CD4-positive, alpha-beta T cell (primary cell): ENCODE results near the gene GDI1. TPM values are rescaled to one million over a fixed set of nuclear protein-coding genes. Genes with fewer than 3 reads are reported as not detected.
A peak's percentile ranks its signal among the peaks of the same experiment; 100 is the strongest.

Experiments used
- ATAC-seq: fragments of 200-7000 bp; cut with Tn5 transposase; one replicate; pipeline ENCODE4 v1.10.0; 2022; ENCODE audit warnings: mild to moderate bottlenecking; ENCODE audit not compliant: poor library complexity
- CTCF ChIA-PET: fragments of 350-600 bp; sonication (Branson Sonifier 250); formaldehyde crosslinking; loops from one replicate; lab custom pipeline; 2021; ENCODE audit warnings: antibody characterized with exemption, inconsistent platforms; lab: Charles Lee
- POLR2A ChIA-PET: fragments of 350-600 bp; sonication (Branson Sonifier 250); formaldehyde crosslinking; loops from one replicate; lab custom pipeline; 2021; ENCODE audit warnings: antibody characterized with exemption, inconsistent platforms; lab: Charles Lee
- DNase-seq, 14 experiments: peaks; one replicate each; pipeline ENCODE4 v3.0.0-alpha.2; 2013 to 2020; ENCODE audit warnings: mixed read lengths in 2 of 14
- H3K27ac ChIP-seq, 2 donors: one replicate each; pipeline versions ENCODE4 v1.5.1 to v1.7.0; 2013; ENCODE audit warnings: low read length in 2 of 2, low read depth in 1 of 2, mild to moderate bottlenecking in 1 of 2
- H3K27me3 ChIP-seq, 2 experiments: 1 replicate in 1 of 2; 2 replicates in 1 of 2; pipeline versions ENCODE4 v1.6.1 to v1.7.0; 2013; ENCODE audit warnings: low read length in 2 of 2, control low read depth in 1 of 2, mild to moderate bottlenecking in 1 of 2, moderate library complexity in 1 of 2; ENCODE audit not compliant: insufficient read depth in 2 of 2, control insufficient read depth in 1 of 2
- H3K36me3 ChIP-seq: one replicate; pipeline ENCODE4 v1.6.1; 2013; ENCODE audit warnings: low read length, control low read depth; ENCODE audit not compliant: insufficient read depth
- H3K4me1 ChIP-seq: one replicate; pipeline ENCODE4 v1.6.1; 2013; ENCODE audit warnings: low read length, control low read depth; ENCODE audit not compliant: insufficient read depth
- H3K4me3 ChIP-seq: one replicate; pipeline ENCODE4 v1.5.1; 2013; ENCODE audit warnings: mild to moderate bottlenecking, low read length, moderate library complexity
- H3K9me3 ChIP-seq, 2 experiments: 1 replicate in 1 of 2; 2 replicates in 1 of 2; pipeline versions ENCODE4 v1.6.1 to v1.7.0; 2013; ENCODE audit warnings: low read length in 2 of 2, mild to moderate bottlenecking in 2 of 2, control low read depth in 1 of 2, moderate library complexity in 1 of 2; ENCODE audit not compliant: control insufficient read depth in 1 of 2, insufficient read depth in 1 of 2
- H3K27ac Mint-ChIP-seq: one replicate; pipeline ENCODE4 v1.8.0; 2020; ENCODE audit warnings: mixed read lengths
- H3K27me3 Mint-ChIP-seq: one replicate; pipeline ENCODE4 v1.8.0; 2021; ENCODE audit warnings: mixed read lengths
- H3K36me3 Mint-ChIP-seq: one replicate; pipeline ENCODE4 v1.8.0; 2021; ENCODE audit warnings: low read depth, mixed read lengths
- H3K4me1 Mint-ChIP-seq: one replicate; pipeline ENCODE4 v1.8.0; 2021; ENCODE audit warnings: low read depth, mixed read lengths
- H3K4me3 Mint-ChIP-seq: one replicate; pipeline ENCODE4 v1.8.0; 2020; ENCODE audit warnings: mild to moderate bottlenecking, mixed read lengths
- H3K9me3 Mint-ChIP-seq: one replicate; pipeline ENCODE4 v1.8.0; 2020; ENCODE audit warnings: mixed read lengths
- CTCF ChIP-seq: fragments of 200-600 bp; IDR thresholded peaks from one replicate; pipeline ENCODE4 v1.8.0; 2022; ENCODE audit warnings: antibody characterized with exemption, mild to moderate bottlenecking
- intact Hi-C, 2 experiments: fragments of 100-400 bp; cut with DNase I in 1 of 2; cut with micrococcal nuclease in 1 of 2; formaldehyde crosslinking; loops; one replicate each; pipeline versions ENCODE4 v1.15.1 to v1.9.0; 2023 to 2025; cut with DNase I, micrococcal nuclease
- total RNA-seq, 174 experiments: library from RNA in 2 of 174; stranded (reverse) in 2 of 174; gene quantifications; one replicate each; pipeline ENCODE4 v1.2.3 and lab custom pipeline; 2021 to 2026

Gene GDI1
- total RNA-seq, 2 experiments from 2014 or later = 144 to 145 TPM

- H3K4me1 ChIP-seq = peaks cover 72% of the 10 kb centered on the region
- Mint-ChIP-seq H3K27ac (peak overlapping the region; percentile 73), H3K4me1 (peaks cover 8% of the 10 kb centered on the region), H3K9me3 (no peaks in the 10 kb centered on the region), H3K4me3 (peak overlapping the region; percentile 58), H3K27me3 (no peaks in the 10 kb centered on the region), H3K36me3 (peaks cover 16% of the 10 kb centered on the region)
- H3K27me3 ChIP-seq = no peaks in the 10 kb centered on the region
- H3K4me3 ChIP-seq = no peak overlapping the region
- peak overlapping the region in 1 of 2 donors; percentile 22 for H3K27ac ChIP-seq
- intact Hi-C loops = no loop called here
- no peaks in the 10 kb centered on the region for H3K9me3 ChIP-seq
- peaks cover 25% of the 10 kb centered on the region for H3K36me3 ChIP-seq
- ATAC-seq (no peak), DNase-seq (peak in 4 of 14 experiments; percentile 31 to 63 (median 44))
- no peak for TF ChIP-seq CTCF
- POLR2A ChIA-PET = interaction anchor here (0.6 to 1.8 kb wide), 6 partner anchors 12 to 63 kb away, joined by 3 to 10 read pairs (median 4); partner anchors contain the start of genes ATP6AP1, LAGE3, PLXNA3 and RPL10
- CTCF ChIA-PET = no interaction called here
Observed at GRCh38 chrX:154441564-154441963, 4.6 kb downstream of the GDI1 start.

- POLR2A ChIA-PET = interaction anchor here (0.6 to 1.8 kb wide), 5 partner anchors 13 to 62 kb away, joined by 3 to 10 read pairs (median 6); partner anchors contain the start of genes ATP6AP1, PLXNA3 and RPL10
- H3K4me3 Mint-ChIP-seq = peak overlapping the region; percentile 58
Observed at GRCh38 chrX:154441984-154442707, 5.2 kb downstream of the GDI1 start.

GRCh38 chrX:154443479-154443910 lies 6.5 kb downstream of the GDI1 start:
- H3K27me3 ChIP-seq = no peaks in the 10 kb centered on the region
- H3K36me3 ChIP-seq = peaks cover 35% of the 10 kb centered on the region
- Mint-ChIP-seq H3K27me3 (no peaks in the 10 kb centered on the region), H3K36me3 (peaks cover 25% of the 10 kb centered on the region), H3K4me1 (peaks cover 8% of the 10 kb centered on the region), H3K27ac (peak overlapping the region; percentile 88), H3K4me3 (peak overlapping the region; percentile 86), H3K9me3 (no peaks in the 10 kb centered on the region)
- no peaks in the 10 kb centered on the region for H3K9me3 ChIP-seq
- ChIA-PET POLR2A (interaction anchor here (1.1 to 1.9 kb wide), 6 partner anchors 14 to 516 kb away, joined by 3 to 6 read pairs (median 3); partner anchors contain the start of genes ATP6AP1 and RPL10), CTCF (no interaction called here)
- H3K4me3 ChIP-seq = peak overlapping the region; percentile 44
- intact Hi-C loops = no loop called here
- ATAC-seq (peak; percentile 11), DNase-seq (no peak)
- peak overlapping the region; percentile 69 for H3K27ac ChIP-seq
- H3K4me1 ChIP-seq = peaks cover 68% of the 10 kb centered on the region
- TF ChIP-seq CTCF = no peak

More at GRCh38 chrX:154441984-154442707, 5.2 kb downstream of the GDI1 start:
- no peak overlapping the region for H3K4me3 ChIP-seq
- H3K4me1 ChIP-seq = peaks cover 77% of the 10 kb centered on the region
- no peaks in the 10 kb centered on the region for H3K27me3 ChIP-seq
- Mint-ChIP-seq H3K9me3 (no peaks in the 10 kb centered on the region), H3K27ac (peak overlapping the region; percentile 73), H3K36me3 (peaks cover 22% of the 10 kb centered on the region), H3K4me1 (peaks cover 8% of the 10 kb centered on the region), H3K27me3 (no peaks in the 10 kb centered on the region)
- H3K27ac ChIP-seq = peak overlapping the region in 1 of 2 donors; percentile 22
- TF ChIP-seq CTCF = no peak
- ATAC-seq (no peak), DNase-seq (no peak)
- intact Hi-C loops = no loop called here
- H3K9me3 ChIP-seq = no peaks in the 10 kb centered on the region
- H3K36me3 ChIP-seq = peaks cover 30% of the 10 kb centered on the region
- CTCF ChIA-PET = no interaction called here
